PFSK-1 (cell line): ENCODE data around the gene WDR1.

Source experiments
- FOXP2 ChIP-seq: optimal IDR thresholded peaks from 2 replicates; pipeline ENCODE3; 2011; ENCODE audit warnings: borderline replicate concordance, control low read depth, inconsistent platforms; ENCODE audit not compliant: insufficient read depth; ENCODE audit errors: extremely low read length, extremely low read depth
- POLR2AphosphoS5 ChIP-seq: IDR thresholded peaks from 2 replicates; pipeline ENCODE4 v1.6.1; 2012; ENCODE audit warnings: low read depth, mild to moderate bottlenecking, control low read depth, low read length, moderate library complexity
- REST ChIP-seq, 2 experiments: IDR thresholded peaks; 2 replicates each; pipeline versions ENCODE4 v1.6.1 to v1.8.0; 2011 to 2012; ENCODE audit warnings: low read depth in 2 of 2, low read length in 2 of 2, control low read depth in 1 of 2, inconsistent platforms in 1 of 2, mild to moderate bottlenecking in 1 of 2, moderate library complexity in 1 of 2; ENCODE audit not compliant: insufficient read depth in 1 of 2
- SIN3A ChIP-seq: IDR thresholded peaks from 2 replicates; pipeline ENCODE4 v1.6.1; 2012; ENCODE audit warnings: mild to moderate bottlenecking, low read length, moderate library complexity, borderline replicate concordance; ENCODE audit not compliant: insufficient read depth
- TAF1 ChIP-seq: IDR thresholded peaks from 2 replicates; pipeline ENCODE4 v1.6.1; 2012; ENCODE audit warnings: low read length, control low read depth, borderline replicate concordance; ENCODE audit not compliant: insufficient read depth

The WDR1 gene

GRCh38 chr4:10048941-10049697 is 67.5 kb downstream of the WDR1 start:
- no peak for TF ChIP-seq SIN3A
- TF ChIP-seq REST (IDR thresholded peaks at IDR 0.05; ENCODE audit: insufficient read depth in 1 of 2, low read depth in 2 of 2, low read length in 2 of 2): no peak
- TF ChIP-seq TAF1: no peak
- TF ChIP-seq FOXP2: no peak
- TF ChIP-seq POLR2AphosphoS5: no peak

GRCh38 chr4:10047967-10048366 is 68.6 kb downstream of the WDR1 start:
- no peak for TF ChIP-seq POLR2AphosphoS5
- TF ChIP-seq SIN3A: no peak
- no peak for TF ChIP-seq FOXP2
- TF ChIP-seq REST (IDR thresholded peaks at IDR 0.05; ENCODE audit: insufficient read depth in 1 of 2, low read depth in 2 of 2, low read length in 2 of 2): no peak
- no peak for TF ChIP-seq TAF1

- TF ChIP-seq SIN3A (no peak), REST (IDR thresholded peaks at IDR 0.05; ENCODE audit: insufficient read depth in 1 of 2, low read depth in 2 of 2, low read length in 2 of 2) (no peak), POLR2AphosphoS5 (no peak), FOXP2 (no peak), TAF1 (no peak)
Observed at GRCh38 chr4:10046471-10046870, 70.1 kb downstream of the WDR1 start.

- no peak for TF ChIP-seq TAF1
- no peak for TF ChIP-seq SIN3A
- TF ChIP-seq FOXP2: no peak
- TF ChIP-seq REST (IDR thresholded peaks at IDR 0.05; ENCODE audit: insufficient read depth in 1 of 2, low read depth in 2 of 2, low read length in 2 of 2): no peak
- no peak for TF ChIP-seq POLR2AphosphoS5
Observed at GRCh38 chr4:10045481-10045880, 71.1 kb downstream of the WDR1 start.

GRCh38 chr4:10041036-10041435 is 75.6 kb downstream of the WDR1 start:
- TF ChIP-seq TAF1 (no peak), POLR2AphosphoS5 (no peak)
